HepG2 (cell line): ENCODE measurements around the gene CDYL.

Experiments
- RAD21 ChIP-seq: fragments of 450-650 bp; formaldehyde crosslinking; IDR thresholded peaks from 2 replicates; pipeline ENCODE4 v1.5.0; 2020; ENCODE audit warnings: mild to moderate bottlenecking
- SETDB1 ChIP-seq: sonication (generic); formaldehyde crosslinking; IDR thresholded peaks from 2 replicates; pipeline ENCODE4 v1.5.1; 2020; ENCODE audit warnings: missing genetic modification reagents, mild to moderate bottlenecking, borderline replicate concordance
- SKI ChIP-seq: fragments of 450-650 bp; IDR thresholded peaks from one replicate; pipeline ENCODE4 v1.6.1; 2018; ENCODE audit warnings: mild to moderate bottlenecking; ENCODE audit not compliant: partially characterized antibody
- TBP ChIP-seq: sonication (generic); formaldehyde crosslinking; IDR thresholded peaks from 2 replicates; pipeline ENCODE4 v1.5.0; 2020; ENCODE audit warnings: missing genetic modification reagents
- ZNF143 ChIP-seq: sonication (generic); formaldehyde crosslinking; IDR thresholded peaks from 2 replicates; pipeline ENCODE4 v1.4.0; 2020; ENCODE audit warnings: missing genetic modification reagents
- TF ChIP-seq, protein P1 (sequence below): sonication (generic); formaldehyde crosslinking; IDR thresholded peaks from 2 replicates; pipeline ENCODE4 v1.4.0; 2020; ENCODE audit warnings: mild to moderate bottlenecking, missing genetic modification reagents
- TF ChIP-seq, protein P2 (sequence below): sonication (generic); formaldehyde crosslinking; IDR thresholded peaks from 2 replicates; pipeline ENCODE4 v1.5.0; 2020; ENCODE audit warnings: mild to moderate bottlenecking, missing genetic modification reagents, moderate library complexity

DNA sequence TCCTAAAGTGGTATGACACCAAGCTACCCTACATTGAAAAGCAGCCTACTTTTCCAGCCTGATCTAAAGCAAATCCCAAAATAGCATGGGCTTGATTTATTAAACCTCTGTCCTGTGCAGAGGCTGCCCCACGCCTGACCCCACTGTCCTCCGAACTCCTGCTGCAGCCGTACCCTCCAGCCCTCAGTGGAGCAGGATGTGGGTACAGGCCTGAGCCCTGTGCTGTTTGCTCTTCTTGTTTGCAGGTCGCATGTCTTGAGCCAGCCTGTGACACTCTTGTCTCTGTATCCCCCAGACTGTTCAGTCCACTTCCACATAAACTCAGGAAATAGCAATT lies 166.4 kb downstream of the CDYL start:
- TF ChIP-seq SKI (no peak), ZNF143 (no peak), SETDB1 (no peak), RAD21 (CRISPR knock-in tag) (no peak), TBP (CRISPR knock-in tag) (no peak)
- TF ChIP-seq, protein P1, sequence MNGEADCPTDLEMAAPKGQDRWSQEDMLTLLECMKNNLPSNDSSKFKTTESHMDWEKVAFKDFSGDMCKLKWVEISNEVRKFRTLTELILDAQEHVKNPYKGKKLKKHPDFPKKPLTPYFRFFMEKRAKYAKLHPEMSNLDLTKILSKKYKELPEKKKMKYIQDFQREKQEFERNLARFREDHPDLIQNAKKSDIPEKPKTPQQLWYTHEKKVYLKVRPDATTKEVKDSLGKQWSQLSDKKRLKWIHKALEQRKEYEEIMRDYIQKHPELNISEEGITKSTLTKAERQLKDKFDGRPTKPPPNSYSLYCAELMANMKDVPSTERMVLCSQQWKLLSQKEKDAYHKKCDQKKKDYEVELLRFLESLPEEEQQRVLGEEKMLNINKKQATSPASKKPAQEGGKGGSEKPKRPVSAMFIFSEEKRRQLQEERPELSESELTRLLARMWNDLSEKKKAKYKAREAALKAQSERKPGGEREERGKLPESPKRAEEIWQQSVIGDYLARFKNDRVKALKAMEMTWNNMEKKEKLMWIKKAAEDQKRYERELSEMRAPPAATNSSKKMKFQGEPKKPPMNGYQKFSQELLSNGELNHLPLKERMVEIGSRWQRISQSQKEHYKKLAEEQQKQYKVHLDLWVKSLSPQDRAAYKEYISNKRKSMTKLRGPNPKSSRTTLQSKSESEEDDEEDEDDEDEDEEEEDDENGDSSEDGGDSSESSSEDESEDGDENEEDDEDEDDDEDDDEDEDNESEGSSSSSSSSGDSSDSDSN: no peak
- TF ChIP-seq, protein P2, sequence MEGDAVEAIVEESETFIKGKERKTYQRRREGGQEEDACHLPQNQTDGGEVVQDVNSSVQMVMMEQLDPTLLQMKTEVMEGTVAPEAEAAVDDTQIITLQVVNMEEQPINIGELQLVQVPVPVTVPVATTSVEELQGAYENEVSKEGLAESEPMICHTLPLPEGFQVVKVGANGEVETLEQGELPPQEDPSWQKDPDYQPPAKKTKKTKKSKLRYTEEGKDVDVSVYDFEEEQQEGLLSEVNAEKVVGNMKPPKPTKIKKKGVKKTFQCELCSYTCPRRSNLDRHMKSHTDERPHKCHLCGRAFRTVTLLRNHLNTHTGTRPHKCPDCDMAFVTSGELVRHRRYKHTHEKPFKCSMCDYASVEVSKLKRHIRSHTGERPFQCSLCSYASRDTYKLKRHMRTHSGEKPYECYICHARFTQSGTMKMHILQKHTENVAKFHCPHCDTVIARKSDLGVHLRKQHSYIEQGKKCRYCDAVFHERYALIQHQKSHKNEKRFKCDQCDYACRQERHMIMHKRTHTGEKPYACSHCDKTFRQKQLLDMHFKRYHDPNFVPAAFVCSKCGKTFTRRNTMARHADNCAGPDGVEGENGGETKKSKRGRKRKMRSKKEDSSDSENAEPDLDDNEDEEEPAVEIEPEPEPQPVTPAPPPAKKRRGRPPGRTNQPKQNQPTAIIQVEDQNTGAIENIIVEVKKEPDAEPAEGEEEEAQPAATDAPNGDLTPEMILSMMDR: no peak
